Measurements from ENCODE around the gene ACTN3.
"Not testable (repeated sequence)": the region's sequence is repeated elsewhere in the genome, so short reads cannot be mapped to it uniquely, and the experiment has no call there.

Gene ACTN3

GRCh38 chr11:66603072-66603471 lies 56.4 kb downstream of the ACTN3 start:
- in situ Hi-C loops (cut with MboI; ENCODE audit: low pct_unique_long_range_greater_than_20kb, low sequenced_read_pairs, unreplicated experiment) = no loop called here
- TF ChIP-seq CTCF (IDR thresholded peaks at IDR 0.05; ENCODE audit: extremely low read depth, insufficient read depth, missing control alignments) = no peak
- DNase-seq (ENCODE audit: low spot score) = no peak

DNA sequence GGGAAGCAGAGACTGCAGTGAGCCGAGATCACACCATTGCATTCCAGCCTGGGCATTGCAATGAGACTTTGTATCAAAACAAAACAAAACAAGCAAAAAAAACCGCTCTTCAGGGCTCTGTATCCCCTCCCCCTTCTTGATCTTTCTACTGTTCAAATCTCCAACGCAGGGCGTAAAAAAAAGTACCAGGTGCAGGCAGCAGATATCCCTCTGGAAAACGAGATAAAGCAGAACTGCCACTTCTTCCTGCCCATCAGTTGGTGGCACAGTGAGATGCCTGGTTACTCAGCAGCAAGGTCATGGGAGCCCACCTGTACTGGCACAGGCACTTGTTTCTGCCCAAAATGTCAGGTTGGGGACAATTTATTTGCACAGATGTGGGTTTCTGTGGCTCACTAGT lies 57.5 kb downstream of the ACTN3 start:
- in situ Hi-C loops (cut with MboI; ENCODE audit: low pct_unique_long_range_greater_than_20kb, low sequenced_read_pairs, unreplicated experiment) = no loop called here
- TF ChIP-seq CTCF (IDR thresholded peaks at IDR 0.05; ENCODE audit: extremely low read depth, insufficient read depth, missing control alignments) = no peak
- DNase-seq (ENCODE audit: low spot score) = no peak

- in situ Hi-C loops (cut with MboI; ENCODE audit: low pct_unique_long_range_greater_than_20kb, low sequenced_read_pairs, unreplicated experiment); DNase-seq (ENCODE audit: low spot score): not testable (repeated sequence)
Measured at GRCh38 chr11:66606608-66607007, 59.9 kb downstream of the ACTN3 start.

DNA sequence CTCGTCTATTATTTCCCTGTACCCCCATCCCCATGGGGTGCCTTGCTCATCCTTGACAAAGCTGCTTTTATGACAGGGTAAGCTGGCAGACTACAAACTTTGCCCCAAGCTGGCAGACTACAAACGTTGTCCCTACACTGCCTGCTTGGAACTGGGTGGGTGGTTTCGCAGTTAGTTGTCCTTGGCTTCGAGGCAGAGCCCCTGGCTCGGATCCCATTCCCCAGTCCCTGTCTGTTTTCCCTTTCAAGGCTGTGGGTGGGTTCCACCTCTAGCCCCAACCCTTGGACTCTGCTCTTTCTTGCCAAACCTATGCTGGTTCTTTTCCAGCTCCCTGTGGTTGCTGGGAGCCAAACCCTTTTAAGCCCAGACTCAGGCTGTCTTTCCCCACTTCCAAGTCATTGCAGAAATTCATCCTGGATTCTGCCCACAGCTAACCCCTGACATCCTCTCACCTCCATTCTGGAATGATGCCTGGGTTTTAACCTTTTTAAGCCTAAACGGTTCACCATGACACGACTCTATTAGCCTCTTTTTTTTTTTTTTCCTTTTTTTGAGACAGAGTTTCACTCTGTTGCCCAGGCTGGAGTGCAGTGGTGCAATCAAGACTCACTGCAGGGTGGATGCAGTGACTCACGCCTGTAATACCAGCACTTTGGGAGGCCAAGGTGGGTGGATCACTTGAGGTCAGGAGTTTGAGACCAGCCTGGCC lies 60.6 kb downstream of the ACTN3 start:
- TF ChIP-seq CTCF (IDR thresholded peaks at IDR 0.05; ENCODE audit: extremely low read depth, insufficient read depth, missing control alignments) = no peak
- in situ Hi-C loops (cut with MboI; ENCODE audit: low pct_unique_long_range_greater_than_20kb, low sequenced_read_pairs, unreplicated experiment) = no loop called here
- DNase-seq (ENCODE audit: low spot score) = no peak

DNA sequence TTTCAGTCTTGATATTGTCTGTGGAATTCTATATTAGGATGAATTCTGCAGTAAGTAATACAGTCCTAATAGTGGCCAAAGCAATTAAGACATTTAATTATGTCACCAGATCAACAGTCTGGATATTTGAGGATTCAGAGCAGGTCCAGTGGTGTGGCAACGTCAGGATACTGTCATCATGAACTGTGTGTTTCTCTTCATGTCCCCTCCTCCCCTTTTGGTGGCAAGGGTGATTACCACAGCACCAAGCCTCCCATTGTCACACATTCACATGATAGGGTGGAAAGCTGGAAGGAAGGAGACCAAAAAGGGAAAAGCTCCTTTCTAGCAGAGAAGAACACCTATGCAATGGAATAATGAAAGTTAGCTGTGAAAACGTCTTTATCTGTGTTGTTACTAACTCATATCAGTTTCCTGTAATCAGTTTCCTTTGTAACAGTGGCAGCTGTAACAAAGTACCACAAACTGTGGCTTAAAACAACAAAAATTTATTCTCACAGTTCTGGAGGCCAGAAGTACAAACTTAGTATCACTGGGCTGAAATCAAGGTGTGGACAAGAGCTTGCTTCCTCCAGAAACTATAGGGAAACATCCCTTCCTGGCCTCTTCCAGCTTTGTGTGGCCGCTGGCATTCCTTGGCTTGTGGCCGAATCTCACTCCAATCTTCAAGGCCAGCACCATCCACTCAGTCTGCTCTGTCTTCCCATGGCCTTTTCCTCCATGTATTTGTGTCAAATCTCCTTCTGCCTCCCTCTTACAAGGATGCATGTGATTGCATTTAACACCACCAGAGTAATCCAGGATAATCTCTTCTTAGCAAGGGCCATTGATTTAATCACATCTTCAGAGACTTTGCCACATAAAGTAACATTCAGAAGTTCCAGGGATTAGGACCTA lies 63.3 kb downstream of the ACTN3 start:
- DNase-seq (ENCODE audit: low spot score) = no peak
- no peak for TF ChIP-seq CTCF (IDR thresholded peaks at IDR 0.05; ENCODE audit: extremely low read depth, insufficient read depth, missing control alignments)
- in situ Hi-C loops (cut with MboI; ENCODE audit: low pct_unique_long_range_greater_than_20kb, low sequenced_read_pairs, unreplicated experiment) = no loop called here

- in situ Hi-C loops (cut with MboI; ENCODE audit: low pct_unique_long_range_greater_than_20kb, low sequenced_read_pairs, unreplicated experiment) = no loop called here
- TF ChIP-seq CTCF (IDR thresholded peaks at IDR 0.05; ENCODE audit: extremely low read depth, insufficient read depth, missing control alignments) = no peak
- DNase-seq (ENCODE audit: low spot score) = no peak
Measured at GRCh38 chr11:66612458-66612857, 65.8 kb downstream of the ACTN3 start.

Measured in GM13977 (cell line).